Measurements from ENCODE around the gene OSBP2.

Gene OSBP2

GRCh38 chr22:30801695-30802094 lies 107.0 kb downstream of the OSBP2 start:
- no peak overlapping the region for H3K9ac ChIP-seq (ENCODE audit: low read length)
- no peak overlapping the region for H3K14ac ChIP-seq (ENCODE audit: low read length)
- WGBS (ENCODE audit: extremely low coverage, insufficient coverage, insufficient read length), result no CpG with 5 or more reads among the region's 3 CpGs
- no peak overlapping the region for H4K91ac ChIP-seq (ENCODE audit: low read depth, low read length)
- no peak overlapping the region for H2AFZ ChIP-seq (ENCODE audit: insufficient read depth, low read length, poor library complexity)
- H3K4ac ChIP-seq (ENCODE audit: low read depth, low read length), result no peak overlapping the region
- H3K27ac ChIP-seq (ENCODE audit: low read depth, low read length), result no peak overlapping the region
- no peaks in the 10 kb centered on the region for H3K79me2 ChIP-seq (ENCODE audit: control insufficient read depth, insufficient read depth, low read length, poor library complexity)
- no peak overlapping the region for H2BK5ac ChIP-seq (ENCODE audit: low read depth, low read length, poor library complexity)
- no peak overlapping the region for H2AK5ac ChIP-seq (ENCODE audit: low read length)
- peaks cover 5% of the 10 kb centered on the region for H3K27me3 ChIP-seq (ENCODE audit: insufficient read depth, low read length)
- H3K9me3 ChIP-seq (ENCODE audit: insufficient read depth, low read depth, low read length), result peaks cover 6% of the 10 kb centered on the region
- H3K36me3 ChIP-seq (ENCODE audit: control insufficient read depth in 1 of 2, insufficient read depth in 2 of 2, low read length in 2 of 2), result no peaks in the 10 kb centered on the region
- no peak overlapping the region for H3K4me2 ChIP-seq (ENCODE audit: low read length)
- DNase-seq, result no peak
- no peak overlapping the region for H3K4me3 ChIP-seq (ENCODE audit: low read depth, low read length)
- no peak overlapping the region for H2BK120ac ChIP-seq (ENCODE audit: insufficient read depth, low read length, poor library complexity)
- no peak overlapping the region for H4K8ac ChIP-seq (ENCODE audit: low read depth, low read length)
- H4K12ac ChIP-seq (ENCODE audit: low read depth, low read length), result no peak overlapping the region
- H3K79me1 ChIP-seq (ENCODE audit: low read length), result no peaks in the 10 kb centered on the region
- no peak overlapping the region for H3K18ac ChIP-seq (ENCODE audit: low read length)
- no peak overlapping the region for H3K23ac ChIP-seq (ENCODE audit: low read length)
- H2BK12ac ChIP-seq (ENCODE audit: low read length), result no peak overlapping the region
- peaks cover 4 to 9% of the 10 kb centered on the region in 2 experiments for H3K4me1 ChIP-seq (ENCODE audit: control insufficient read depth in 1 of 2, insufficient read depth in 2 of 2, low read length in 2 of 2)

- H2AK5ac ChIP-seq (ENCODE audit: low read length), result no peak overlapping the region
- WGBS (ENCODE audit: extremely low coverage, insufficient coverage, insufficient read length), result no CpG with 5 or more reads among the region's 85 CpGs
These were observed 107.8 kb downstream of the OSBP2 start for GRCh38 chr22:30802202-30803166.

GRCh38 chr22:30803679-30804078 lies 109.0 kb downstream of the OSBP2 start:
- Histone ChIP-seq H2AFZ (ENCODE audit: insufficient read depth, low read length, poor library complexity) (no peak overlapping the region), H3K36me3 (ENCODE audit: control insufficient read depth in 1 of 2, insufficient read depth in 2 of 2, low read length in 2 of 2) (no peaks in the 10 kb centered on the region), H4K8ac (ENCODE audit: low read depth, low read length) (no peak overlapping the region), H3K27ac (ENCODE audit: low read depth, low read length) (no peak overlapping the region), H3K14ac (ENCODE audit: low read length) (no peak overlapping the region), H3K9ac (ENCODE audit: low read length) (no peak overlapping the region), H4K12ac (ENCODE audit: low read depth, low read length) (no peak overlapping the region), H3K18ac (ENCODE audit: low read length) (no peak overlapping the region), H2BK120ac (ENCODE audit: insufficient read depth, low read length, poor library complexity) (no peak overlapping the region), H3K4me1 (ENCODE audit: control insufficient read depth in 1 of 2, insufficient read depth in 2 of 2, low read length in 2 of 2) (peaks cover 4 to 9% of the 10 kb centered on the region in 2 experiments), H3K79me2 (ENCODE audit: control insufficient read depth, insufficient read depth, low read length, poor library complexity) (no peaks in the 10 kb centered on the region), H3K23ac (ENCODE audit: low read length) (no peak overlapping the region), H3K4me3 (ENCODE audit: low read depth, low read length) (no peak overlapping the region), H2BK12ac (ENCODE audit: low read length) (no peak overlapping the region), H2BK5ac (ENCODE audit: low read depth, low read length, poor library complexity) (no peak overlapping the region), H3K27me3 (ENCODE audit: insufficient read depth, low read length) (peaks cover 5% of the 10 kb centered on the region), H4K91ac (ENCODE audit: low read depth, low read length) (no peak overlapping the region), H2AK5ac (ENCODE audit: low read length) (no peak overlapping the region), H3K9me3 (ENCODE audit: insufficient read depth, low read depth, low read length) (peaks cover 6% of the 10 kb centered on the region), H3K4me2 (ENCODE audit: low read length) (no peak overlapping the region), H3K4ac (ENCODE audit: low read depth, low read length) (no peak overlapping the region), H3K79me1 (ENCODE audit: low read length) (no peaks in the 10 kb centered on the region)
- DNase-seq, result no peak
- WGBS (ENCODE audit: extremely low coverage, insufficient coverage, insufficient read length), result no CpG with 5 or more reads among the region's 5 CpGs

More at GRCh38 chr22:30802202-30803166, 107.8 kb downstream of the OSBP2 start:
- Histone ChIP-seq H3K27ac (ENCODE audit: low read depth, low read length) (no peak overlapping the region), H3K9me3 (ENCODE audit: insufficient read depth, low read depth, low read length) (peaks cover 6% of the 10 kb centered on the region), H3K4me3 (ENCODE audit: low read depth, low read length) (no peak overlapping the region), H4K12ac (ENCODE audit: low read depth, low read length) (no peak overlapping the region), H3K4me2 (ENCODE audit: low read length) (peak overlapping the region; percentile 61), H3K14ac (ENCODE audit: low read length) (no peak overlapping the region), H3K79me2 (ENCODE audit: control insufficient read depth, insufficient read depth, low read length, poor library complexity) (no peaks in the 10 kb centered on the region), H3K18ac (ENCODE audit: low read length) (no peak overlapping the region), H2BK5ac (ENCODE audit: low read depth, low read length, poor library complexity) (no peak overlapping the region), H2BK12ac (ENCODE audit: low read length) (no peak overlapping the region), H4K91ac (ENCODE audit: low read depth, low read length) (no peak overlapping the region), H3K4ac (ENCODE audit: low read depth, low read length) (no peak overlapping the region), H3K4me1 (ENCODE audit: control insufficient read depth in 1 of 2, insufficient read depth in 2 of 2, low read length in 2 of 2) (peaks cover 4 to 9% of the 10 kb centered on the region in 2 experiments), H3K36me3 (ENCODE audit: control insufficient read depth in 1 of 2, insufficient read depth in 2 of 2, low read length in 2 of 2) (no peaks in the 10 kb centered on the region), H2AFZ (ENCODE audit: insufficient read depth, low read length, poor library complexity) (peak overlapping the region; percentile 31), H2BK120ac (ENCODE audit: insufficient read depth, low read length, poor library complexity) (no peak overlapping the region), H3K9ac (ENCODE audit: low read length) (no peak overlapping the region), H4K8ac (ENCODE audit: low read depth, low read length) (no peak overlapping the region), H3K23ac (ENCODE audit: low read length) (no peak overlapping the region), H3K27me3 (ENCODE audit: insufficient read depth, low read length) (peaks cover 5% of the 10 kb centered on the region), H3K79me1 (ENCODE audit: low read length) (no peaks in the 10 kb centered on the region)
- peak; percentile 95 to 97 for DNase-seq

- no peaks in the 10 kb centered on the region for H3K79me1 ChIP-seq (ENCODE audit: low read length)
- peaks cover 5% of the 10 kb centered on the region for H3K27me3 ChIP-seq (ENCODE audit: insufficient read depth, low read length)
- H3K18ac ChIP-seq (ENCODE audit: low read length), result no peak overlapping the region
- WGBS (ENCODE audit: extremely low coverage, insufficient coverage, insufficient read length), result no CpG with 5 or more reads among the region's 5 CpGs
- H3K4me2 ChIP-seq (ENCODE audit: low read length), result no peak overlapping the region
- no peak overlapping the region for H2AFZ ChIP-seq (ENCODE audit: insufficient read depth, low read length, poor library complexity)
- H3K36me3 ChIP-seq (ENCODE audit: control insufficient read depth in 1 of 2, insufficient read depth in 2 of 2, low read length in 2 of 2), result no peaks in the 10 kb centered on the region
- no peak overlapping the region for H3K27ac ChIP-seq (ENCODE audit: low read depth, low read length)
- H3K4me1 ChIP-seq (ENCODE audit: control insufficient read depth in 1 of 2, insufficient read depth in 2 of 2, low read length in 2 of 2), result peaks cover 4 to 9% of the 10 kb centered on the region in 2 experiments
- peaks cover 9% of the 10 kb centered on the region for H3K9me3 ChIP-seq (ENCODE audit: insufficient read depth, low read depth, low read length)
- H4K91ac ChIP-seq (ENCODE audit: low read depth, low read length), result no peak overlapping the region
- H3K4ac ChIP-seq (ENCODE audit: low read depth, low read length), result no peak overlapping the region
- no peak overlapping the region for H4K12ac ChIP-seq (ENCODE audit: low read depth, low read length)
- H2BK12ac ChIP-seq (ENCODE audit: low read length), result no peak overlapping the region
- no peak overlapping the region for H3K4me3 ChIP-seq (ENCODE audit: low read depth, low read length)
- H2BK120ac ChIP-seq (ENCODE audit: insufficient read depth, low read length, poor library complexity), result no peak overlapping the region
- no peak overlapping the region for H2BK5ac ChIP-seq (ENCODE audit: low read depth, low read length, poor library complexity)
- no peak overlapping the region for H3K9ac ChIP-seq (ENCODE audit: low read length)
- DNase-seq, result peak in 1 of 2 donors; percentile 18
- H4K8ac ChIP-seq (ENCODE audit: low read depth, low read length), result no peak overlapping the region
- H3K79me2 ChIP-seq (ENCODE audit: control insufficient read depth, insufficient read depth, low read length, poor library complexity), result no peaks in the 10 kb centered on the region
- no peak overlapping the region for H3K14ac ChIP-seq (ENCODE audit: low read length)
- no peak overlapping the region for H2AK5ac ChIP-seq (ENCODE audit: low read length)
- H3K23ac ChIP-seq (ENCODE audit: low read length), result no peak overlapping the region
These were observed 110.0 kb downstream of the OSBP2 start for GRCh38 chr22:30804626-30805025.
